ENCODE results near the gene TFEB.

Gene TFEB

GRCh38 chr6:41649596-41649995, 85.8 kb downstream of the TFEB start:
- peaks cover 9% of the 10 kb centered on the region for H3K79me1 ChIP-seq (ENCODE audit: low read length)
- H3K4ac ChIP-seq (ENCODE audit: low read depth, low read length) = no peak overlapping the region
- H3K4me1 ChIP-seq (ENCODE audit: control insufficient read depth in 1 of 2, insufficient read depth in 2 of 2, low read length in 2 of 2) = peaks cover 34 to 41% of the 10 kb centered on the region in 2 experiments
- H3K9me3 ChIP-seq (ENCODE audit: insufficient read depth, low read depth, low read length) = peaks cover 2% of the 10 kb centered on the region
- H2BK120ac ChIP-seq (ENCODE audit: insufficient read depth, low read length, poor library complexity) = no peak overlapping the region
- H2AFZ ChIP-seq (ENCODE audit: insufficient read depth, low read length, poor library complexity) = no peak overlapping the region
- peaks cover 4% of the 10 kb centered on the region for H3K79me2 ChIP-seq (ENCODE audit: control insufficient read depth, insufficient read depth, low read length, poor library complexity)
- H2BK12ac ChIP-seq (ENCODE audit: low read length) = no peak overlapping the region
- no peak overlapping the region for H2AK5ac ChIP-seq (ENCODE audit: low read length)
- no peak overlapping the region for H4K91ac ChIP-seq (ENCODE audit: low read depth, low read length)
- no peak overlapping the region for H4K12ac ChIP-seq (ENCODE audit: low read depth, low read length)
- H3K36me3 ChIP-seq (ENCODE audit: control insufficient read depth in 1 of 2, insufficient read depth in 2 of 2, low read length in 2 of 2) = peaks cover 88 to 92% of the 10 kb centered on the region in 2 experiments
- H4K8ac ChIP-seq (ENCODE audit: low read depth, low read length) = no peak overlapping the region
- no peak overlapping the region for H3K4me2 ChIP-seq (ENCODE audit: low read length)
- no peak overlapping the region for H3K23ac ChIP-seq (ENCODE audit: low read length)
- no peak for DNase-seq
- no peaks in the 10 kb centered on the region for H3K27me3 ChIP-seq (ENCODE audit: insufficient read depth, low read length)
- WGBS (ENCODE audit: extremely low coverage, insufficient coverage, insufficient read length) = no CpG with 5 or more reads among the region's 10 CpGs
- H3K27ac ChIP-seq (ENCODE audit: low read depth, low read length) = no peak overlapping the region
- H3K18ac ChIP-seq (ENCODE audit: low read length) = no peak overlapping the region
- no peak overlapping the region for H3K9ac ChIP-seq (ENCODE audit: low read length)
- no peak overlapping the region for H3K14ac ChIP-seq (ENCODE audit: low read length)
- H2BK5ac ChIP-seq (ENCODE audit: low read depth, low read length, poor library complexity) = no peak overlapping the region
- H3K4me3 ChIP-seq (ENCODE audit: low read depth, low read length) = no peak overlapping the region

GRCh38 chr6:41648921-41649320, 86.5 kb downstream of the TFEB start:
- Histone ChIP-seq H2BK5ac (ENCODE audit: low read depth, low read length, poor library complexity) (no peak overlapping the region), H4K8ac (ENCODE audit: low read depth, low read length) (no peak overlapping the region), H3K27ac (ENCODE audit: low read depth, low read length) (no peak overlapping the region), H3K79me1 (ENCODE audit: low read length) (peaks cover 15% of the 10 kb centered on the region), H3K9ac (ENCODE audit: low read length) (no peak overlapping the region), H2AK5ac (ENCODE audit: low read length) (no peak overlapping the region), H3K23ac (ENCODE audit: low read length) (no peak overlapping the region), H3K18ac (ENCODE audit: low read length) (no peak overlapping the region), H3K4ac (ENCODE audit: low read depth, low read length) (peak overlapping the region; percentile 23), H2AFZ (ENCODE audit: insufficient read depth, low read length, poor library complexity) (no peak overlapping the region), H3K4me3 (ENCODE audit: low read depth, low read length) (no peak overlapping the region), H4K91ac (ENCODE audit: low read depth, low read length) (no peak overlapping the region), H3K14ac (ENCODE audit: low read length) (no peak overlapping the region), H3K27me3 (ENCODE audit: insufficient read depth, low read length) (no peaks in the 10 kb centered on the region), H2BK120ac (ENCODE audit: insufficient read depth, low read length, poor library complexity) (no peak overlapping the region), H3K79me2 (ENCODE audit: control insufficient read depth, insufficient read depth, low read length, poor library complexity) (peaks cover 7% of the 10 kb centered on the region), H3K9me3 (ENCODE audit: insufficient read depth, low read depth, low read length) (peaks cover 2% of the 10 kb centered on the region), H3K36me3 (ENCODE audit: control insufficient read depth in 1 of 2, insufficient read depth in 2 of 2, low read length in 2 of 2) (peaks cover 89 to 91% of the 10 kb centered on the region in 2 experiments), H3K4me2 (ENCODE audit: low read length) (no peak overlapping the region), H2BK12ac (ENCODE audit: low read length) (no peak overlapping the region), H4K12ac (ENCODE audit: low read depth, low read length) (no peak overlapping the region), H3K4me1 (ENCODE audit: control insufficient read depth in 1 of 2, insufficient read depth in 2 of 2, low read length in 2 of 2) (peaks cover 36 to 47% of the 10 kb centered on the region in 2 experiments)
- no CpG with 5 or more reads among the region's 5 CpGs for WGBS (ENCODE audit: extremely low coverage, insufficient coverage, insufficient read length)
- no peak for DNase-seq

GRCh38 chr6:41648070-41648585, 87.3 kb downstream of the TFEB start:
- no peak overlapping the region for H3K18ac ChIP-seq (ENCODE audit: low read length)
- H2BK5ac ChIP-seq (ENCODE audit: low read depth, low read length, poor library complexity) = no peak overlapping the region
- H2BK120ac ChIP-seq (ENCODE audit: insufficient read depth, low read length, poor library complexity) = no peak overlapping the region
- H3K27me3 ChIP-seq (ENCODE audit: insufficient read depth, low read length) = no peaks in the 10 kb centered on the region
- no peak overlapping the region for H4K12ac ChIP-seq (ENCODE audit: low read depth, low read length)
- no peak overlapping the region for H2BK12ac ChIP-seq (ENCODE audit: low read length)
- H3K4me2 ChIP-seq (ENCODE audit: low read length) = no peak overlapping the region
- H3K79me2 ChIP-seq (ENCODE audit: control insufficient read depth, insufficient read depth, low read length, poor library complexity) = peaks cover 7% of the 10 kb centered on the region
- H3K4me1 ChIP-seq (ENCODE audit: control insufficient read depth in 1 of 2, insufficient read depth in 2 of 2, low read length in 2 of 2) = peaks cover 37 to 47% of the 10 kb centered on the region in 2 experiments
- no peak overlapping the region for H2AFZ ChIP-seq (ENCODE audit: insufficient read depth, low read length, poor library complexity)
- no peak overlapping the region for H4K91ac ChIP-seq (ENCODE audit: low read depth, low read length)
- no peak for DNase-seq
- H3K9me3 ChIP-seq (ENCODE audit: insufficient read depth, low read depth, low read length) = peaks cover 2% of the 10 kb centered on the region
- no peak overlapping the region for H3K23ac ChIP-seq (ENCODE audit: low read length)
- no peak overlapping the region for H3K14ac ChIP-seq (ENCODE audit: low read length)
- H3K36me3 ChIP-seq (ENCODE audit: control insufficient read depth in 1 of 2, insufficient read depth in 2 of 2, low read length in 2 of 2) = peaks cover 85 to 89% of the 10 kb centered on the region in 2 experiments
- peaks cover 19% of the 10 kb centered on the region for H3K79me1 ChIP-seq (ENCODE audit: low read length)
- no peak overlapping the region for H3K4ac ChIP-seq (ENCODE audit: low read depth, low read length)
- no peak overlapping the region for H3K27ac ChIP-seq (ENCODE audit: low read depth, low read length)
- WGBS (ENCODE audit: extremely low coverage, insufficient coverage, insufficient read length) = no CpG with 5 or more reads among the region's 7 CpGs
- H2AK5ac ChIP-seq (ENCODE audit: low read length) = no peak overlapping the region
- H4K8ac ChIP-seq (ENCODE audit: low read depth, low read length) = no peak overlapping the region
- no peak overlapping the region for H3K4me3 ChIP-seq (ENCODE audit: low read depth, low read length)
- no peak overlapping the region for H3K9ac ChIP-seq (ENCODE audit: low read length)

- H2AK5ac ChIP-seq (ENCODE audit: low read length) = no peak overlapping the region
- no peaks in the 10 kb centered on the region for H3K27me3 ChIP-seq (ENCODE audit: insufficient read depth, low read length)
- H3K9me3 ChIP-seq (ENCODE audit: insufficient read depth, low read depth, low read length) = peaks cover 2% of the 10 kb centered on the region
- peaks cover 28% of the 10 kb centered on the region for H3K79me1 ChIP-seq (ENCODE audit: low read length)
- no peak overlapping the region for H2BK12ac ChIP-seq (ENCODE audit: low read length)
- H2BK120ac ChIP-seq (ENCODE audit: insufficient read depth, low read length, poor library complexity) = no peak overlapping the region
- no peak overlapping the region for H2BK5ac ChIP-seq (ENCODE audit: low read depth, low read length, poor library complexity)
- H4K91ac ChIP-seq (ENCODE audit: low read depth, low read length) = no peak overlapping the region
- no peak overlapping the region for H4K8ac ChIP-seq (ENCODE audit: low read depth, low read length)
- H3K36me3 ChIP-seq (ENCODE audit: control insufficient read depth in 1 of 2, insufficient read depth in 2 of 2, low read length in 2 of 2) = peaks cover 92% of the 10 kb centered on the region in 2 experiments
- DNase-seq = no peak
- H2AFZ ChIP-seq (ENCODE audit: insufficient read depth, low read length, poor library complexity) = no peak overlapping the region
- no peak overlapping the region for H3K4me3 ChIP-seq (ENCODE audit: low read depth, low read length)
- peak overlapping the region; percentile 9 for H3K18ac ChIP-seq (ENCODE audit: low read length)
- no peak overlapping the region for H3K27ac ChIP-seq (ENCODE audit: low read depth, low read length)
- no CpG with 5 or more reads among the region's 9 CpGs for WGBS (ENCODE audit: extremely low coverage, insufficient coverage, insufficient read length)
- H3K4ac ChIP-seq (ENCODE audit: low read depth, low read length) = peak overlapping the region; percentile 16
- peaks cover 42 to 51% of the 10 kb centered on the region in 2 experiments for H3K4me1 ChIP-seq (ENCODE audit: control insufficient read depth in 1 of 2, insufficient read depth in 2 of 2, low read length in 2 of 2)
- H3K14ac ChIP-seq (ENCODE audit: low read length) = no peak overlapping the region
- peaks cover 13% of the 10 kb centered on the region for H3K79me2 ChIP-seq (ENCODE audit: control insufficient read depth, insufficient read depth, low read length, poor library complexity)
- H4K12ac ChIP-seq (ENCODE audit: low read depth, low read length) = no peak overlapping the region
- H3K4me2 ChIP-seq (ENCODE audit: low read length) = no peak overlapping the region
- H3K9ac ChIP-seq (ENCODE audit: low read length) = no peak overlapping the region
- H3K23ac ChIP-seq (ENCODE audit: low read length) = no peak overlapping the region
Observed at GRCh38 chr6:41647061-41647511, 88.3 kb downstream of the TFEB start.
